Activated CD8-positive, alpha-beta T cell treated with anti-CD3 and anti-CD28 coated beads for 36 hours (primary cell): ENCODE data around the gene CNTNAP3B. TPM values are rescaled to one million over a fixed set of nuclear protein-coding genes. Genes with fewer than 3 reads are reported as not detected.
"Not testable (repeated sequence)": the region's sequence is repeated elsewhere in the genome, so short reads cannot be mapped to it uniquely, and the experiment has no call there.

Experiments used
- ATAC-seq: fragments of 200-7000 bp; cut with Tn5 transposase; one replicate; pipeline ENCODE4 v1.10.0; 2021; ENCODE audit warnings: mild to moderate bottlenecking, moderate library complexity
- CTCF ChIA-PET: fragments of 350-600 bp; sonication (Branson Sonifier 250); formaldehyde crosslinking; loops from one replicate; lab custom pipeline; 2021; ENCODE audit warnings: antibody characterized with exemption; lab: Charles Lee
- POLR2A ChIA-PET: fragments of 350-600 bp; sonication (Branson Sonifier 250); formaldehyde crosslinking; loops from one replicate; lab custom pipeline; 2021; ENCODE audit warnings: antibody characterized with exemption; lab: Charles Lee
- DNase-seq: peaks from one replicate; pipeline ENCODE4 v3.0.0-alpha.2; 2020
- H3K27ac Mint-ChIP-seq: one replicate; pipeline ENCODE4 v1.8.0; 2021; ENCODE audit warnings: mild to moderate bottlenecking, mixed read lengths
- H3K27me3 Mint-ChIP-seq: one replicate; pipeline ENCODE4 v1.8.0; 2021; ENCODE audit warnings: mixed read lengths
- H3K36me3 Mint-ChIP-seq: one replicate; pipeline ENCODE4 v1.8.0; 2021; ENCODE audit warnings: low read depth, mixed read lengths
- H3K4me1 Mint-ChIP-seq: one replicate; pipeline ENCODE4 v1.8.0; 2021; ENCODE audit warnings: low read depth, mixed read lengths
- H3K4me3 Mint-ChIP-seq: one replicate; pipeline ENCODE4 v1.8.0; 2021; ENCODE audit warnings: mild to moderate bottlenecking, moderate library complexity, mixed read lengths
- H3K9me3 Mint-ChIP-seq: one replicate; pipeline ENCODE4 v1.8.0; 2021; ENCODE audit warnings: mixed read lengths
- intact Hi-C: fragments of 100-400 bp; cut with micrococcal nuclease; formaldehyde crosslinking; loops from one replicate; pipeline ENCODE4 v1.10.0; 2022
- total RNA-seq, 2 experiments: library from RNA; stranded (reverse); gene quantifications; one replicate each; pipeline ENCODE4 v1.2.3, GENCODE V29; 2021

The CNTNAP3B gene
- not detected for total RNA-seq

DNA sequence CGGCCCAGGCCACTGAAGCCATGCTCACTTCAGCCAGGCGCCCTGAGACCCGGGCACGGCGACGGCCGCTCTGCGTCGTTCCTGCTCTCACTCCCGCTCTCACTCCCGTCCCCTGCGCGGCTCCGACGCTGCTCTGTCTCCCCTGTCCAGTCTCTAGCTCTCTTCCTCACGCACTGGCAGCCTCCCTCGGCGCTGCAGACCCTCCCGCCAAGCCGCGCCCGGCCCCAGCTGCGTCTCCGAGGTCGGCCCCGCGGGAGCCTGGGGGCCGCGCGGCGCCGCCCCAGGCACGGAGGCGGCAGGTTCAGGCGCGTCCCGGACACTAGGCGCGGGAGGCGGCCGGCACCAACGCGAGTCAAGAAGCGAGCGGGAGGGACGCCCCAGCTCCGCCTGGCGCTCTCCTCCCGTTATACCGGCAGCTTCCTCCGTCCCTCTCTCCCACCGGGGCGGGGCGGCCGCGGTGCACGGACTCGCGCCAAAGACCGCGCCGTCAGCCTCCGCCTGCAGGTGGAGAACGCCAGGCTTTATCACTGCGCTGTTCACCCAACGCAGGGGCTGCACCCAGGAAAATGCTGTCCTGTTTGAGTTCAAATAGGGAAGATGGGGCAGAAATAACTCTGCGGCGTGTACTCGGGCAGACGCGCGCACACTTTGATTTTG is at the start of gene CNTNAP3B:
Gene CNTNAP3B, minus strand, starts transcription at position 354 of the 657 bp plus-strand sequence. Its CDS starts 332 bp downstream, at position 22.
- DNase-seq, H3K4me3 Mint-ChIP-seq, ATAC-seq, intact Hi-C loops, H3K27me3 Mint-ChIP-seq, H3K4me1 Mint-ChIP-seq, POLR2A ChIA-PET, H3K27ac Mint-ChIP-seq, H3K36me3 Mint-ChIP-seq, H3K9me3 Mint-ChIP-seq, CTCF ChIA-PET: not testable (repeated sequence)

GRCh38 chr9:42160299-42160698 is 31.1 kb upstream of the CNTNAP3B start:
- H3K9me3 Mint-ChIP-seq, POLR2A ChIA-PET, intact Hi-C loops, H3K36me3 Mint-ChIP-seq, CTCF ChIA-PET, H3K4me3 Mint-ChIP-seq, DNase-seq, H3K27me3 Mint-ChIP-seq, H3K27ac Mint-ChIP-seq, H3K4me1 Mint-ChIP-seq, ATAC-seq: not testable (repeated sequence)

GRCh38 chr9:42127056-42127841 is 2.0 kb downstream of the CNTNAP3B start:
- DNase-seq, H3K27ac Mint-ChIP-seq, POLR2A ChIA-PET, H3K27me3 Mint-ChIP-seq, ATAC-seq, H3K9me3 Mint-ChIP-seq, H3K36me3 Mint-ChIP-seq, H3K4me3 Mint-ChIP-seq, CTCF ChIA-PET, intact Hi-C loops, H3K4me1 Mint-ChIP-seq: not testable (repeated sequence)

DNA sequence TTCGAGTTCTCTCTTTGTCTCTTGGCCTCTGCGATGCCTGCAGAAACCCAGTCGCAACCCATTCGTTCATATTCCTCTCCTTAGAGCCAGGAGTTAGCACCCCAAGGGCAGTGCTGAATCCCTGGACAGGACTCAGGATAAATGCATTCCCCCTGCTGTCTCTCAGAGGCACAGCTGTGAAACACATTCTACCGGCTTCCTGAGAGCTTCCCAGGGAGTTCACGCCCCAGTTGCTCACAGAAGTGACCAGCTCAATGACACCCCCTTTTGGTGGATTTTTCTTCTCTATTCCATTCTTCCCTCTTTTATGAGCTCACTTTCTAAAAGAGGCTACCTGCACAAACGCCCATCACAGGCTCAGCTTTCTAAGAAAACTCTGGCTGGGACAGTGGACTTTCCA is 8.2 kb downstream of the CNTNAP3B start:
- POLR2A ChIA-PET, CTCF ChIA-PET, ATAC-seq, H3K4me1 Mint-ChIP-seq, H3K27me3 Mint-ChIP-seq, H3K36me3 Mint-ChIP-seq, H3K9me3 Mint-ChIP-seq, DNase-seq, intact Hi-C loops, H3K27ac Mint-ChIP-seq, H3K4me3 Mint-ChIP-seq: not testable (repeated sequence)

GRCh38 chr9:42095929-42096328 is 33.3 kb downstream of the CNTNAP3B start:
- H3K4me3 Mint-ChIP-seq, ATAC-seq, H3K36me3 Mint-ChIP-seq, POLR2A ChIA-PET, DNase-seq, H3K4me1 Mint-ChIP-seq, H3K9me3 Mint-ChIP-seq, H3K27ac Mint-ChIP-seq, H3K27me3 Mint-ChIP-seq, CTCF ChIA-PET, intact Hi-C loops: not testable (repeated sequence)

DNA sequence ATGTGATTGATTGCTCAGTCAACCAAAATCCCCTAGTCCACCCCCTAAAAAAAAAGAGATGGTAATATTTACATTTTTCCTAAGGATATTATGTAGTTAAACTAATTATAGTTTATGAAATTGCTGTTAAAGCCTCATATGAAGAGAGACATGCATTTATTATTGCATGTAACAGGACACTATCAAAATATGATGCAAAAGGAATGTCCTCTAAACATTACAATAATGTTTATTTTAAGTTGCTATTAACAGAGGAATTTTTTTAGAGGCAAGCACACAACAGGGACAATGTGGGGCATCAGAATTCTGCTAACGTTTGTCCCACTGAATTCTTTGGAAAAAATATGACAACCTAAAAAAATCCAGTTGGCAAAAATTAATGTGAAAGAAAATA is 44.7 kb downstream of the CNTNAP3B start:
- H3K9me3 Mint-ChIP-seq, H3K27ac Mint-ChIP-seq, H3K27me3 Mint-ChIP-seq, CTCF ChIA-PET, H3K36me3 Mint-ChIP-seq, H3K4me1 Mint-ChIP-seq, POLR2A ChIA-PET, DNase-seq, ATAC-seq, H3K4me3 Mint-ChIP-seq, intact Hi-C loops: not testable (repeated sequence)

DNA sequence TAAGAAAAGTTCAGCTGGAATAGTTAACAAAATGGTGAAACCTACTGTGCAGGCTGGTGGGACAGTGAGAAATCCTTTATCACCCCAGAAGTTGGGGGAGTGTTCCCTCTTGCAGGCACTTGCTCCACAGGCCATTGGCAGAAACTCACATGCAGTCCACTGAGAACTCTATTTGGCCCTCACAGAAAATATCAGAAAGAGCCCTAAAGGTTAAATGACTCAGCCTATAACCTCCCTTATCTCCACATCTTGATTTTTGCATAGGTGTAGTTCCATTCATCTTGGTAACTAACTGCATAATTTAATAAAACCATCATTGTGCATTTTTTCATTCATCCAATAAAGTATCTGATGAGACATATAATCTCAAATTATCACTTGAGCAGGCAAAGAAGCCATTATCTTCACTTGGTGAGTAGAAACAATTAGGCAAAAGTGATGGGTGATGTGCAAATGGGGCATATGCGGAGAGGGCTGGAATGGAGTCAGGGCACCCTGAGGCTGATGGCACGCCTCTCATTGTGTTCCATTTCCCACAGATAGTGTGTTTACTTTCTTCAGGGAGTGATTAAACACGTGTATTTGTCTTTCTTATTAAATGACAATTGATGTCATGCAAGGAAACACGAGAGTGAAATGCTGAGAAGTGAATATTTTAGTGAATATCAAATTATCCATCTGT is 45.2 kb downstream of the CNTNAP3B start:
- H3K4me3 Mint-ChIP-seq, H3K36me3 Mint-ChIP-seq, H3K9me3 Mint-ChIP-seq, H3K27me3 Mint-ChIP-seq, H3K4me1 Mint-ChIP-seq, DNase-seq, H3K27ac Mint-ChIP-seq, intact Hi-C loops, CTCF ChIA-PET, POLR2A ChIA-PET, ATAC-seq: not testable (repeated sequence)

DNA sequence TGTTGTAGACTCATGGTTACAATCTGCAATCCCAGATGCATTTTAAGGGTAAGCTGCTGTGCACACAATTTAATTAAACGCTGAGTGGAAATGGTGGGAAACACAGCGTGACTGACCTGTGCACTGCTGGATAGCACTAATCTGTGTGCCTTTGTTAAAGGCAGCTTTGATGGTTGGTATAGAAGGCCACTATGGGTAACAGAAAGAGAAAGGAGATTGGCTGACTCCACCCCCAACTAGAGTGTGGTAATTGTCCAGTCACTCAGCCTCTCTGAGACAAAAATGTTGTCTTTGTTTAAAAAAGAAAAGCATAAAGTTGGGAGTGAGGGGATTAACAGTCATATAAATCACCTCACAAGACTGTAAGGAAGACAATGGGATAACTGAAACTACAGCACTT is 48.9 kb downstream of the CNTNAP3B start:
- H3K4me3 Mint-ChIP-seq, H3K9me3 Mint-ChIP-seq, CTCF ChIA-PET, DNase-seq, intact Hi-C loops, POLR2A ChIA-PET, H3K27me3 Mint-ChIP-seq, ATAC-seq, H3K27ac Mint-ChIP-seq, H3K36me3 Mint-ChIP-seq, H3K4me1 Mint-ChIP-seq: not testable (repeated sequence)

DNA sequence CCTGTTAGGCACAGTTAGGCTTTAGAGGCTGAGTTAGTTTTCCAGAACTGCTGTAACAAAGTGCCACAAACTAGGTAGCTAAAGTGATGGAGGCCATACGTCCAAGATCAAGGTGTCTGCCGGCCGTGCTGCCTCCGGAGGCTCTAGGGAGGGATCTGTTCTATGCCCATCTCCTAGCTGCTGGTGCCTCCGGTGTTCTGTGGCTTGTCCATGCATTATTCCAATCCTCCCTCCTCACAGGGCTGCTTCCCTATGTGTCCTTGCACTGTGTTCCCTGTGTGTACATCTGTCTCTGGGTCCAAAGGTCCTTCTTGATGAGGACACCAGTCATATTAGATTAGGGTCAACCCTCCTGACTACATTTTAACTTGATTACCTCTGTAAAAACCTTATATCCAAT is 54.4 kb downstream of the CNTNAP3B start:
- intact Hi-C loops, H3K9me3 Mint-ChIP-seq, DNase-seq, H3K36me3 Mint-ChIP-seq, H3K27ac Mint-ChIP-seq, H3K4me3 Mint-ChIP-seq, H3K27me3 Mint-ChIP-seq, POLR2A ChIA-PET, CTCF ChIA-PET, ATAC-seq, H3K4me1 Mint-ChIP-seq: not testable (repeated sequence)

GRCh38 chr9:42071026-42071425 is 58.2 kb downstream of the CNTNAP3B start:
- H3K4me1 Mint-ChIP-seq, DNase-seq, H3K36me3 Mint-ChIP-seq, H3K9me3 Mint-ChIP-seq, ATAC-seq, intact Hi-C loops, H3K4me3 Mint-ChIP-seq, H3K27me3 Mint-ChIP-seq, H3K27ac Mint-ChIP-seq, CTCF ChIA-PET, POLR2A ChIA-PET: not testable (repeated sequence)

DNA sequence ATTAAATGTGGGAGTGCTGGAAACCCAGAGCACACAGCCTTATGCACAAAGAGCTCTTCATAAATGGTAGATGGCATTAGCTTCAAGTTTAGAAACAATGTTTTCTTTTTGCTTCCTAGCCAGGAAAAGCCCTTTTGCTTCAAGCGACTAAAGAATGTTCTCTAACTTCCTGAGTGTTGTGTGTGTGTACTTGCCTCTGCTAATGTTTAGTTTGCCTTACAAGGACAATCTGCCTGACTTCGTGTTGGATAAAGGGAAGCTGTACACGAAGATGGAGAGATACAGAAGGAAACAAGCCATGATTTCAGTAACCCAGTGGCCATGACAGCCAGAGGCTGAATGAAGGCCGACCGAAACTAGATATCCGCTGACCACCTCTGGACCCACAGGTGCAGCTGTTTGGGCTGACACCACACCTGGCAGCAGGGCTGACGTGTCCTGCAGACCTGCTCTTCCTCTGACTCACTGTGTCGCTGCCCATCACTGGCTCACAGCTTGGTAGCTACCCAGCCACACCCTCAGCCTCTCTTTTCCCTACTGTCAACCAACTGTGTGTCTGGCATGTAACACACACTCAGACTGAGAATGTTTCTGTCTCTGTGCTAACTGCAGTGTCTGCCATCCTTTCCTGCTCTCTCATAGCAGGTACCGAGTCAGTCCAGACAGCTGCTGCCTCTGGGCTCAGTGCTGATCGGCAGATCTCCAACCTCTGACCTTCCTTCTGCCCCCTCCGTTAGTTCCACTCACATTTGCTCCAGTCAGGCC is 59.0 kb downstream of the CNTNAP3B start:
- POLR2A ChIA-PET, H3K27ac Mint-ChIP-seq, H3K36me3 Mint-ChIP-seq, intact Hi-C loops, H3K4me3 Mint-ChIP-seq, DNase-seq, H3K9me3 Mint-ChIP-seq, CTCF ChIA-PET, ATAC-seq, H3K4me1 Mint-ChIP-seq, H3K27me3 Mint-ChIP-seq: not testable (repeated sequence)
